Measurements from ENCODE around the gene ATP9A.

ATP9A gene

DNA sequence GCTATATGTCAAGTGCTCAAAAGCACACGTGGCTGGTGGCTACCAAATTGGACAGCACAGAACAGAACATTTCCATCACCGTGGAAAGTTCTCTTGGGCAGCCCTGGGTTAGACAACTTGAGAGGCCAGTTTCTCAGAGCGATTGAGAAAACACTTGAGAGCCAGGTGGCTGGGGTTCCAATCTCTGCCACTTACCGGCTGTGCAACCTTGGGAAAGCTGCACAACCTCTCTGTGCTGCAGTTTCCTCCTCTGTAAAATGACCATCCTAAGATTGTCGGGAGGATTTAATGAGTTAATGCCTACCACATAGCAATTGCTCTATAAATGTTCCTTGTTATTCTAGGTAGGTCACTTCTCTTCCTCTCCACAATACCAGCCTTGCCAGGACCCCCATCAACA is 200.6 kb downstream of the ATP9A start:
- DNase-seq = no peak

DNA sequence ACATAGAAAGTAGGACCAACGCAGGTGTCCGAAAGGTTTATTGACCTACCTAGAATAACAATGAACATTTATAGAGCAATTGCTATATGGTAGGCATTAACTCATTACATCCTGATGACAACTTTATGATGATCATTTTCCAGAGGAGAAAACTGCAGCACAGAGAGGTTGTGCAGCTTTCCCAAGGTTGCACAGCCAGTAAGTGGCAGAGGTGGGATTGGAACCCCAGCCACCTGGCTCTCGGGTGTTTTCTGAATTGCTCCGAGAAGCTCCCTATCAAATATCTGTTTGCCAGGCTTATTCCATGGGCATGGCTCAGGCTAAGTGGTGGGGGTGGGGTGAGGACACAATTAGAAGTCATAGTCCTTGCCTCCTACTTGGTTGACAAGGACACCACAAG is 201.6 kb downstream of the ATP9A start:
- no peak for DNase-seq

DNA sequence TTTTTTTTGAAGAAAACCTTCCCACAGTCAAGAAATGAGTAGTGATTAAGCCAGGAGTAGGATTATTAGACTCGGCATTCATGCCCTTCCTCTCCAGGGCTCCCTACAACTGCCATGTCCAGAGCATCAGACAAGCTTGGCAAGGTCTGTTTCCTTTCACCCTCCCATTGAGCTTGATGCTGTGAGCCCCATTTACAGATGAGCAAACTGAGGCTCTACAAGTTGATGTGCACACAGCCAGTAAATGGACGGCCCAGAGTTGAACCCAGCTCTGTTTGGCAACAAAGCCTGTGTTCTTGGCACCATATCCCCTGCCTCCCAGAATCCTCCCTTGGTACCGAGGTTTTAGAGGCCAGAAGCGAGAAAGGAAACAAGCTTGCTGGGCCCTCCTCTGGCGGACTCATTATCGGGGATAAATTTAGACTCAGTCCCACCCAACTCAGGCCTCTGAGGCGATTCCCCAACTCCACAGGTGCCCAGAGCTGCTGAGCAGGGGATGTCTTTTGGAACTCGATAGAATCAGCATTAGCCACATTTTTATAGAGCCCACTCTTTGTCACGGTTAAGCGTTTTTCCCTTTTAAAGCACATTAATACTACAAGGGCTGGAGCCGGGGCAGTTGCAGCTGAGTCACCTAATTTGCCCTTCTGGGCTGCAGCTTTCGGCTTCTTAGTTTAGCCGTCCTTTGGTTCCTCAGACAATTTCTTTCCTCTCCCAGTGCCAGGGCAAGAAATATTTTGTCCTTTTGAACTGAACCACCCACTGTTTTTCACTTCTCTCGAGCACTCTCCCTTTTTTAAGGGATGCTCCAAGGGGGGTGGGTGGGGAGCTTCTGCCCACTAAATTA is 202.7 kb downstream of the ATP9A start:
- no peak for DNase-seq

DNA sequence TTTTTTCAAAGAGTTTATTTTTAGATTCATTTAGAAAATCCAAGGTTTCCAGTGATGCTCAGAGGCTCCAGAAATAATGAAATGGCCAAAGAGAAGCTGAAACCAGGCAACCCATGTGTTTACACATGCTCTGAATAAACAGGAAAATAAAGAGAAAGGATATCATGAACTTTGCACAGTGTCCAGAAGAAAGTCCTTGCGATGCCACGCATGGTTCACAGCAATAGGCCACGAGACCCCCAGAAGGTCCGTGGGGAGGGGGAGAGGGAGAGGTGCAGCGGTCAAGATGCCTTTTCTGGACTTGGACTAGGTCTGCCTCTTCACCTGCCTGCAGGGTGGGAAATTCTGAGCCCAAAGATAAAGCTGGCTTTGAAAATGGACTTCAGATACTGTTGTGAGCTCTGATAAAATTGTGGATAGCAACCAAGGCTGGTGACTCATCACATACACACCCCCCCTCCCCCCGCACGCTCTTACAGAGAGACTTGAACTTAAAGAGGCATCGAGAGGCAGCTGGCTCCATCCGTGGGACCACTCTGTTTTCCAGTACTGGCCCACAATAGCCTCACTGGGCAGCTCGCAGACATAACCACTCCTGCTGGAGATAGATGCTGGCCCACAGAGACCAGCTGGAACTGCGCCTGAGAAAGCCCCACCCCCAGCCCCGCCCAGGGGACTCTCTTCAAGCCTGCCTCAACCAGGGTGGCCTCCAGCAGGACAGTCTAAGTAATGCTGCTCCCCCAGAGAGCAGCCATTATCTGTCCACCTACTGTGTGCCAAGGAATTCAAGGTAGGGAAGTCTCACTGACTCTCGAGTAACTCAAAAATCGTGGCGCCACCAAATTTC is 204.5 kb downstream of the ATP9A start:
- DNase-seq = no peak

DNA sequence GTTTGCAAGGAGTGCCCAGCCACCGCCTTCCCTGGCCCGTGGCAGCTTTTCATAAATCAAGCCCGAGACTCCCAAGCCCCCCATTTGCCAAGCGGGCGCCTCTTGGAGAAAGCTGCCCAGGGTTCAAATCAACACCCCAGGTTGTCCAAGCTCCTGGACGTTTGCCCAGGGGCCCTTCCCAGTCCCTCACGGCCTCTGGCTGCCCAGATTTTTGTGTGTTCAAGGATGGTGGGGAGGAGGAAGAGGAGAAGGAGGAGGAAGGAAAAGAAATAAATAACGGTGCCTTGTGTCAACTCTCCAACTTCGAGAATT is 205.1 kb downstream of the ATP9A start:
- no peak for DNase-seq

DNA sequence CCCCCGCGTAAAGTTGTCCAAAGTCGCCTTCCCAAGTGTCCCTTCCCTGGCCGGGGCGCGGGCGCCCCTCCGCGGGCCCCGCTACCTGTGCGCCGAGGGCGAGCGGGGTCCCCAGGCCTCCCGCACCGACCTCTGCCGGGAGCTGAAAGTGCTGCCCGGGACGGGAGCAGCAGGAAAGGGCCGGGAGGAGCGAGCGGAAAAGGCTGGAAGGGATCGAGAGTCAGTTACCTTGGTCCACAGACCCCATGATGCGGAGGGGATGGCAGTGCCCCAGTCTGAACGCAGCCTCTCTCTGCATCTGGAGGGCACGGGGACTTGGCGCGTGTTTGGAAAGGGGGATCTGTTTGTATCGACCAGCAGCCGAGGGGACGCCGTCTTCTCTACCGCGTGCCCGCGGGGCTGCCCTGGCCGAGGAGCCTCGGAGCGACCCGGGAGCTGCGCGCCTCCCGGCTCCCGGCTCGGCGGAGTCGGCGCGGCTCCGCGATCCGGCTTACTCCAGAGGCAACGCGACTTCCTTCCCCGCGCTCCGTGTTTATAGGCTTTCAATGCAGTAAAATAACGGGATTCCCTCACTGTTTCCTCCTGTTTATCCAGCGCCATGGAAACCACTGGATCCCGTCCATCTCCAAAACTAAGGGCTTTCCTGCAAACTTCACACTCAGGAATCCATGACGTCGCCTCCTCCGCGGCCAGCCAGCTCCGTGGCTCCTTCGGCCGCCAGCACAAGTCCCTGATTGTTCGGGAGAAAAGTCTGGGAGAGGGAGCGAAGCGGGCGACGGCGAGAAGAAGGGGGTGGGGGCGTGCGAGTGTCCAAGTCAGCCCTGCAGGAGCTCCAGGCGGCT is 205.6 kb downstream of the ATP9A start:
- peak; percentile 25 for DNase-seq

DNA sequence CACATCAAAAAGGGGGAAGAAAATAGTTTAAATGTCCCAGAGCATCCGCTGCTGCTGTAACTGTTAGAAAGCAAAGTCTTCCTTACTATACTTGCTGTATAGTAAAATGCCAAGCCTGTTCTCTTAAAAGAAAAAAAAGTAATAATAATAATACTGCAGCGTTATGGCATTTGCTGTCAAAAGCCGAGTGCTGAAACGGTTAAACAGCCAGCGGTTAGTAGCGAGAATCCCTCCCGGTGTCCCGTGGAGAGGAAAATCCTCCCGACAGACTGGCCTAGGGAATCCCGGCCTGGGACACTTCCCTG is 206.2 kb downstream of the ATP9A start:
- no peak for DNase-seq

DNA sequence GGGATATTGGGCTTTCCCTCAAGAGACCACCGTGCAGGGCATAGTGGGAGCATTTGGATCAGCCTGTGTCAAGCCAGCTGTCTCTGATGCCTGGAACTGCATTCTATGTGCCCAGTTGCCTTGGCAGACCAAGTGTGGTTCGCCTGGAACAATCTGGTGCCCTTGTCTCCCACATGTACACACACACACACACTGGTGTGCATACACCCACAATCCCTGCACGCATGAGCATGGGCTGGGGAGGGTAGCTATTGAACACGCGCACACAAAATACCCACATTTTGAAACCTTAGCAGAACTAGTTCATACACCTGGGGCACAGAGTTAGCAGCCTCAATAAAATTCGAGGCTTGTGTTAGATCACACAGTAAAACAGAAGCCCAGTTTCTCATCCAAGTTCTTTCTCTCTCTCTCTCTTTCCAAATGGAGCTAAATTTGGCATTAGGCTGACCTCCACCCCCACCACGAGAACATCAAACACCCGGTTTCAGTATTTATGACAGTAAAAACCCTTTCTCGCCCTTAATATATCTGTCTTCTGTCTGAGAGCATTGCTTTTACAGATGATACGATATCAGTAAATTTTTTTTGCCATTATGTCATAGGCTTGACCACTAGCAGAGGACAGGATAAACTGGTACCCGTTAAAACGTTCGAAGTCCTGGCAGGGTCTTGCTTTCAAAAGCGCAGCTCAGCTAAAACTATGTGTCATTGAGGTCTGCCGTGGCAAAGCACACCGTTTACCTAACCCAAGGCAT is 207.5 kb downstream of the ATP9A start:
- DNase-seq = no peak

GRCh38 chr20:51560042-51560441 is 208.1 kb downstream of the ATP9A start:
- no peak for DNase-seq

DNA sequence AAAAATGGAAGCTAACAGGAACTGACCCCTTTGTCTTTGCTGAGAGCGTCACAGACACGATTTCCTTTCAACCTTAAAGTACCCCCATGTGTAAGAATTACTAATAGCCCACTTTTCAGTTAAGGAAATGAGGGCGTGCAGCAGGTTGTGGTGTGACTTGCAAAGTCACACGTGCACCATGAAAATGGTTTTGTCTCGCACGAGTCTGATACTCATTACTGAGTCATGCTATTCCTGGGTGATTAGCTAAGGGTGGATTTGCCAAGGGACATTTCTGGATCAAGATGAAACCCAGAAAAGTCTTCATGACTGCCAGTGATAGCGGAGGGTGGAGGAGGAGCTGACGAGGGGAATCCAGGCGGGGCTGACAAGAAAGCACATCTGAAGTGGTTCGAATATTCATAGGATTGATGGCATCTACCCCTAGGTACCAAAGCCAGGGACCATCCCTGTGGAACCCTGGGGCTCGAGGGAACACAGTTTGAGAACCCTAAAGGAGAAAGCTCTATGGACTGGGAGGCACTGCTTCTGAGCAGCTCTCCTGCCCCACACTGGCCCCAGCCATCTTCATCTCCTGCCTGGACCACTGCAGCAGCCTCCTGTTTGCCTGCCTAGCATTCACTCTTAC is 213.5 kb downstream of the ATP9A start:
- DNase-seq = no peak

DNA sequence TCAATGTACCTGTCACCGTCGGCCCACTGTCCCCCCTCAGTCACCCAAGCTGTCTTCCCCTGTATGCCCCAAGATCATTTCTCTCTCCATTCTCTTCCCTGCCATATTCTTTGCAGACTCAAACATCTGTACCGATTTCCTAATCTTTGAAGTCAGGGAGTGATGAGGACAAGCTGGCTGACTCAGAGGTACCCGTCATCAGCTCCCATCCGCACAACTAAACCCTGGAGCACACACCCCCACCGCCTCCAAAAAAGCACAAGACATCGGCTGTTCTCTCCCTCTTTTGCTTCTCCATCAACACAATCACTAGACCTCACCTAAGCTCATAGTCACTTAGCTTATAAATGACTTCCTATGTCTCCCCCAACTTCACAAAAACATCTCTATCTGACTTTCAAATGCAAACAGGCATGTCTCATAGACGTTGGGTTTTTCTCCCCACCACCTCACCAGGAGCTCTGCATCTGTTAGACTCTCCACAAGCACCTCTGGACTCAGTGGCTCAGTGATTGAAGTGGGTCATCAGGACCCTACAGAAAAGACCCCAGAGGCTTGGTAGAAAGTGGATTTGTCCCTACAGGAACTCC is 214.2 kb downstream of the ATP9A start:
- no peak for DNase-seq

DNA sequence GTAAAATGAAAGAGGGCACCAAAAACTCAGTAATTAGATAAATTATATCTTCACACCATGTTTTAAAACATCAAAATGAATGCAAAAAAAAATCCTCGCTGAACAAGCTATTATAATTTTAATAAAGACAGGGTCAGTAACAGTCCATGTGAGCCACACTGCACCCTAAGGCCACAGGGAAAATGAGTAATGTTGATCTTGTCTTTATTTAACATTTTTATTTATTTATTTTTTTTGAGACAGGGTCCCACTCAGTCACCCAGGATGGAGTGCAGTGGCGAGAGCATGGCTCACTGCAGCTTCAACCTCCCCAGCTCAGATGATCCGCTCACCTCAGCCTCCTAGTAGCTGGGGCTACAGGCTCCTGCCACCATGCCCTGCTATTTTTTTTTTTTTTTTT is 217.0 kb downstream of the ATP9A start:
- no peak for DNase-seq

DNA sequence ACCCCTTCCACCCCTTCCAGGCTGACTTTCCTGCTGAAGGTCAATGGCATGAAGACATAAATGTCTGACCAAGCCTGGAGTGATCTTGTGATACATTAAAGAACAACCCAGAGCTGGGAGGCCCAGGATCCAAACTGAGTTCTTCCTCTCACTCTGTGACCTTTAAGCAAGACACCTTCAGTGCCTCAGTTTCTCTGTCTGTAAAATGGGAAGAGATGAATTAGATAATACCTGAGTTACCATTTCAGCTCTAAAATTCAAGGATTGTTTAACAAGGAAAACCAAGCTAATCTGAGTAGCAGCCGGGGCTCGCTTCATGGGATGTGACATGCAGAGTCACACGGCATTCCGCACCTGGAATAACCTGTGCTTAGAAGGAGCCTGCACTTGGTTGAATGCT is 218.7 kb downstream of the ATP9A start:
- no peak for DNase-seq

DNA sequence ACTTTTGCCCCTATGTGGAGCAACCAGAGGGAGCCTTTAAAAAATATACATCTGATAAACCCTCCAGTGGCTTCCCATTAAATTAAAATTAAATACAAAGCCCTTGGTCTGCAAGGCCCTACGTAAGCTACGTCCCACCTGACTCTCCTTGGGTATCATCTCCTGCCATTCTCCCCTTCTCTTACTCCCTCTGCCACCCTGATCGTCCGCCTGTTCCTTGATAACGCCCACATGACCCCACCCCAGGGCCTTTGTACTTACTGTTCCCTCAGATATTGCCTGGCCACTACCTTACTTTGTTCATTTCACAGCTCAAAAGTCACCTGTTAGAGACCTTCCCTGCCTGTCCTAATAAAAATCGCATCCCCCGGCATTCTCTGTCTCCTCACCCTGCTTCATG is 220.2 kb downstream of the ATP9A start:
- DNase-seq = no peak

All from NCI-H446 treated with DMSO at 0.1 percent for 48 hours (cell line).